Endothelial cell of umbilical vein (primary cell): Measurements from ENCODE around the gene DOCK4.

ENCODE experiments used
- EZH2 ChIP-seq: IDR thresholded peaks from 2 replicates; pipeline ENCODE4 v1.6.1; 2012; ENCODE audit warnings: borderline replicate concordance, low read depth, mild to moderate bottlenecking, moderate library complexity, low read length, inconsistent platforms; ENCODE audit not compliant: severe bottlenecking
- POLR2AphosphoS5 ChIP-seq: IDR thresholded peaks from 2 replicates; pipeline ENCODE4 v1.6.1; 2012; ENCODE audit warnings: low read depth, mild to moderate bottlenecking, control low read depth, low read length, moderate library complexity; ENCODE audit not compliant: insufficient read depth

GRCh38 chr7:112092306-112092705 lies 113.9 kb downstream of the DOCK4 start:
- TF ChIP-seq EZH2 (no peak), POLR2AphosphoS5 (no peak)
